ENCODE data around the gene DDHD1. TPM values are rescaled to one million over a fixed set of nuclear protein-coding genes. Genes with fewer than 3 reads are reported as not detected.

Gene DDHD1
- total and polyA plus RNA-seq, 7 donors: 1.2 to 21.4 (median 15.2) TPM

DNA sequence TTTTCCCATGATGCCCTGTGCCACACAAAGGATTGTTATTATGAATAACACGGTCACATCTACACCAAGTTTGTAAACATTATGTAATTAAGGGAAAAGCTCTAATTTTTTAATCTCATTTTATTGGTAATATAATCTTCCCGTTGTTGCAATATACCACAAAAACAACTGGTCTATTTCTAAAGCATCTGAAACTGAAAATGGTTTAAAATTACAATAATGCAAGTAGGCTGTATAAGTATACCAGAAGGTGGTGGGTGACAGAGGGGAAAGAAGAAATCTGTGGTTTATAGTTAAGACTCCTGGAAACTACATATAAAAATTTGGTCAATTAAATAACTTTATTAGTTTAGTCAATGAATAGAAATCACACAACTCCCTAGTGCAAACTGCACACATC is 5.2 kb downstream of the DDHD1 start:
- Histone ChIP-seq H3K9me3 (peaks cover 0 to 4% (median 0%) of the 10 kb centered on the region in 4 donors), H3K27ac (no peak overlapping the region), H3K4me3 (no peak overlapping the region), H3K4me1 (peaks cover 0 to 21% (median 17%) of the 10 kb centered on the region in 4 donors), H3K27me3 (no peaks in the 10 kb centered on the region), H3K36me3 (no peaks in the 10 kb centered on the region)
- 66 to 81% methylated on average over 2 of the region's 2 CpGs for WGBS, 2 donors
- TF ChIP-seq EP300 (IDR thresholded peaks at IDR 0.05) (no peak), POLR2A (IDR thresholded peaks at IDR 0.05) (no peak), POLR2AphosphoS5 (IDR thresholded peaks at IDR 0.05) (no peak)
- TF ChIP-seq, protein P1, sequence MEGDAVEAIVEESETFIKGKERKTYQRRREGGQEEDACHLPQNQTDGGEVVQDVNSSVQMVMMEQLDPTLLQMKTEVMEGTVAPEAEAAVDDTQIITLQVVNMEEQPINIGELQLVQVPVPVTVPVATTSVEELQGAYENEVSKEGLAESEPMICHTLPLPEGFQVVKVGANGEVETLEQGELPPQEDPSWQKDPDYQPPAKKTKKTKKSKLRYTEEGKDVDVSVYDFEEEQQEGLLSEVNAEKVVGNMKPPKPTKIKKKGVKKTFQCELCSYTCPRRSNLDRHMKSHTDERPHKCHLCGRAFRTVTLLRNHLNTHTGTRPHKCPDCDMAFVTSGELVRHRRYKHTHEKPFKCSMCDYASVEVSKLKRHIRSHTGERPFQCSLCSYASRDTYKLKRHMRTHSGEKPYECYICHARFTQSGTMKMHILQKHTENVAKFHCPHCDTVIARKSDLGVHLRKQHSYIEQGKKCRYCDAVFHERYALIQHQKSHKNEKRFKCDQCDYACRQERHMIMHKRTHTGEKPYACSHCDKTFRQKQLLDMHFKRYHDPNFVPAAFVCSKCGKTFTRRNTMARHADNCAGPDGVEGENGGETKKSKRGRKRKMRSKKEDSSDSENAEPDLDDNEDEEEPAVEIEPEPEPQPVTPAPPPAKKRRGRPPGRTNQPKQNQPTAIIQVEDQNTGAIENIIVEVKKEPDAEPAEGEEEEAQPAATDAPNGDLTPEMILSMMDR (IDR thresholded peaks at IDR 0.05): no peak
- DNase-seq: no peak
- intact Hi-C loops (cut with DNase I): no loop called here

- intact Hi-C loops (cut with DNase I): no loop called here
- H3K27ac ChIP-seq: no peak overlapping the region
- 69 to 87% methylated on average over 2 of the region's 2 CpGs for WGBS, 2 donors
- no peaks in the 10 kb centered on the region for H3K36me3 ChIP-seq
- peaks cover 0 to 21% (median 17%) of the 10 kb centered on the region in 4 donors for H3K4me1 ChIP-seq
- no peak overlapping the region for H3K4me3 ChIP-seq
- peaks cover 0 to 4% (median 0%) of the 10 kb centered on the region in 4 donors for H3K9me3 ChIP-seq
- no peaks in the 10 kb centered on the region for H3K27me3 ChIP-seq
- no peak for DNase-seq
- TF ChIP-seq, protein P1 (IDR thresholded peaks at IDR 0.05): no peak
- TF ChIP-seq POLR2AphosphoS5 (IDR thresholded peaks at IDR 0.05): no peak
Observed at GRCh38 chr14:53147208-53147607, 5.9 kb downstream of the DDHD1 start.

DNA sequence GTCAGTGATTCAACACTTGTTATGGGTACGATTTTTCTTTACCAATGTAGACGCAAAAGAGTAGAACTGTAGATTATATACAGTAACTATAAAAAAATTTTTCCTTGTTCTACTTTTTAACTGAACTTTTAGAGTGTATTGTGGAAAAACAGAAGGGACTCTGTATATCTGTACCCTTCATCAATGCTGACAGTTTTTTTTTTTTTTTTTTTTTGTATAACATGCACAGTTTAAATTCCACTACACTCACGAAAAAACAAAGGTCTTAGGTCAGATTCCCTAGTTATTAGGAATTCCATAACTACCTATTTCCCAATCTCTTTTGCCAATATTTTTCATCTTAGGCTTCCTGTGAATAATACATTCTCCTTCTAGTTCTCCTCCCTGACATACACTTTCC is 6.4 kb downstream of the DDHD1 start:
- intact Hi-C loops (cut with DNase I): no loop called here
- no peaks in the 10 kb centered on the region for H3K27me3 ChIP-seq
- WGBS, 2 donors: 64 to 94% methylated on average over 3 of the region's 3 CpGs
- peaks cover 0 to 4% (median 0%) of the 10 kb centered on the region in 4 donors for H3K9me3 ChIP-seq
- H3K27ac ChIP-seq: no peak overlapping the region
- H3K4me1 ChIP-seq: peaks cover 0 to 21% (median 17%) of the 10 kb centered on the region in 4 donors
- no peak overlapping the region for H3K4me3 ChIP-seq
- no peak for TF ChIP-seq EP300 (IDR thresholded peaks at IDR 0.05)
- TF ChIP-seq, protein P1 (IDR thresholded peaks at IDR 0.05): no peak
- no peak for TF ChIP-seq POLR2A (IDR thresholded peaks at IDR 0.05)
- no peak for TF ChIP-seq POLR2AphosphoS5 (IDR thresholded peaks at IDR 0.05)
- no peak for DNase-seq
- H3K36me3 ChIP-seq: no peaks in the 10 kb centered on the region

DNA sequence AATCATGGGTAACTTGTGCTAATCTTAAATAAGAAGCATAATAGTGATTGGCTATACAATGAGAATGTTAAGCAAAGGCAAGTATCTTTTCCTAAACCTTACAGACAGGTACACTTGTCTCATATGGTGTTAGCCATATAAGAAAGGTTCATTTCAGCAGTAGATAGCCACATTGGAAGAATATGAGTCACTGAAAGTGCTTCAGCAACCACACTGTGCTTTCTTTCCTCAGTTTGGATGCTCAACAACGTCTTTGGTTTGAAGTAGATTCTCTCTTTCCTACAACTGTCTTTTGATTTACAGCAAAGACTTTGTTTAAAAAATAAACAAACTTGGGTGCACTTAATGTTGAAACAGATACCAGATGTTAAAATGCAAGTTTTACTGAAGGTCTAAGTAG is 8.9 kb downstream of the DDHD1 start:
- no peaks in the 10 kb centered on the region for H3K27me3 ChIP-seq
- H3K27ac ChIP-seq: no peak overlapping the region
- no peak for DNase-seq
- no peak overlapping the region for H3K4me3 ChIP-seq
- TF ChIP-seq EP300 (IDR thresholded peaks at IDR 0.05) (no peak), POLR2A (IDR thresholded peaks at IDR 0.05) (no peak), POLR2AphosphoS5 (IDR thresholded peaks at IDR 0.05) (no peak)
- TF ChIP-seq, protein P1 (IDR thresholded peaks at IDR 0.05): no peak
- H3K36me3 ChIP-seq: no peaks in the 10 kb centered on the region
- WGBS, 2 donors: 62 to 75% methylated on average over 1 of the region's 1 CpG
- no peaks in the 10 kb centered on the region for H3K4me1 ChIP-seq
- H3K9me3 ChIP-seq: peaks cover 0 to 9% (median 7%) of the 10 kb centered on the region in 4 donors
- intact Hi-C loops (cut with DNase I): no loop called here

DNA sequence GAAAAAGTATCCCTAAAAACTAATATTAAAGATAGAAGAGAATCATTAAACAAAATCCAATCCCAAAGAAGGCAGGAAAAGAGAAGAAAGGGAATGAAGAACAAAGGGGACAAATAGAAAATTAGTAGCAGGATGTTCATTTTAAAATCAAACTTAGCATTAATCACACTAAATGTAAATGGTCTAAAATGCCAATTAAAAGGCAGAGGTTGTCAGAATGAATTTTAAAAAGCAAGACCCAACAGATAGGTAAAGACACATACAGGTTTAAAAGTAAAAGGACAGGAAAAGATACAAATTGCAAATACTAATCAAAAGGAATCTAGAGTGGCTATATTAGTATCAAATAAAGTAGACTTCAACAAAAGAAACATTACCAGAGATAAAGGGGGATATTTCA is 12.5 kb downstream of the DDHD1 start:
- intact Hi-C loops (cut with DNase I): no loop called here
- Histone ChIP-seq H3K36me3 (no peaks in the 10 kb centered on the region), H3K4me3 (no peak overlapping the region), H3K27ac (no peak overlapping the region), H3K4me1 (no peaks in the 10 kb centered on the region), H3K27me3 (no peaks in the 10 kb centered on the region), H3K9me3 (peaks cover 6 to 14% (median 9%) of the 10 kb centered on the region in 4 donors)
- DNase-seq: no peak
- TF ChIP-seq, protein P1 (IDR thresholded peaks at IDR 0.05): no peak
- no peak for TF ChIP-seq POLR2A (IDR thresholded peaks at IDR 0.05)
- TF ChIP-seq POLR2AphosphoS5 (IDR thresholded peaks at IDR 0.05): no peak
- no peak for TF ChIP-seq EP300 (IDR thresholded peaks at IDR 0.05)

Measured in sigmoid colon (tissue), 7 donors.